ENCODE data around the gene ZG16B.

ZG16B gene

GRCh38 chr16:2829501-2830354, at the start of gene ZG16B:
ZG16B (plus strand) TSS chr16:2830303; CDS start chr16:2830442, 139 bp downstream.
- DNase-seq (ENCODE audit: low spot score): no peak

GRCh38 chr16:2782583-2783351, 47.3 kb upstream of the ZG16B start:
- DNase-seq (ENCODE audit: low spot score): no peak

GRCh38 chr16:2783581-2784357, 46.3 kb upstream of the ZG16B start:
- DNase-seq (ENCODE audit: low spot score): no peak

- no peak for DNase-seq (ENCODE audit: low spot score)
Measured at GRCh38 chr16:2784358-2785100, 45.6 kb upstream of the ZG16B start.

- DNase-seq (ENCODE audit: low spot score): no peak
Measured at GRCh38 chr16:2785101-2785991, 44.8 kb upstream of the ZG16B start.

GRCh38 chr16:2786061-2786825, 43.9 kb upstream of the ZG16B start:
- no peak for DNase-seq (ENCODE audit: low spot score)

- DNase-seq (ENCODE audit: low spot score): no peak
Measured at GRCh38 chr16:2786826-2787151, 43.3 kb upstream of the ZG16B start.

- no peak for DNase-seq (ENCODE audit: low spot score)
Measured at GRCh38 chr16:2787406-2787805, 42.7 kb upstream of the ZG16B start, which contains the start of gene PRSS33. PRSS33 (minus strand) TSS chr16:2787560; CDS start chr16:2786547, 1,013 bp downstream.

- no peak for DNase-seq (ENCODE audit: low spot score)
Measured at GRCh38 chr16:2787961-2788360, 42.1 kb upstream of the ZG16B start.

- no peak for DNase-seq (ENCODE audit: low spot score)
Measured at GRCh38 chr16:2790631-2791030, 39.5 kb upstream of the ZG16B start.

- DNase-seq (ENCODE audit: low spot score): no peak
Measured at GRCh38 chr16:2791174-2791573, 38.9 kb upstream of the ZG16B start.

- no peak for DNase-seq (ENCODE audit: low spot score)
Measured at GRCh38 chr16:2792940-2793339, 37.2 kb upstream of the ZG16B start.

- no peak for DNase-seq (ENCODE audit: low spot score)
Measured at GRCh38 chr16:2795395-2796143, 34.5 kb upstream of the ZG16B start.

- no peak for DNase-seq (ENCODE audit: low spot score)
Measured at GRCh38 chr16:2798723-2799204, 31.3 kb upstream of the ZG16B start.

GRCh38 chr16:2799205-2799858, 30.8 kb upstream of the ZG16B start:
- no peak for DNase-seq (ENCODE audit: low spot score)

GRCh38 chr16:2799859-2800226, 30.3 kb upstream of the ZG16B start:
- DNase-seq (ENCODE audit: low spot score): no peak

- no peak for DNase-seq (ENCODE audit: low spot score)
Measured at GRCh38 chr16:2803545-2804195, 26.4 kb upstream of the ZG16B start.

GRCh38 chr16:2804728-2805127, 25.4 kb upstream of the ZG16B start:
- DNase-seq (ENCODE audit: low spot score): no peak
